Fibroblast of lung (primary cell): Measurements from ENCODE around the gene SEC24A.

Experiments used
- EZH2 ChIP-seq: IDR thresholded peaks from 2 replicates; pipeline ENCODE4 v1.5.1; 2012; ENCODE audit warnings: low read length, control low read depth, mild to moderate bottlenecking; ENCODE audit errors: missing control alignments
- TF ChIP-seq, protein P1 (sequence below), 2 donors: IDR thresholded peaks in 1 of 2; conservative IDR thresholded peaks in 1 of 2; 1 replicate in 1 of 2; 2 replicates in 1 of 2; pipeline ENCODE4 v1.5.1; 2011 to 2012; ENCODE audit warnings: low read length in 2 of 2, control low read depth in 1 of 2, inconsistent platforms in 1 of 2, low read depth in 1 of 2, mild to moderate bottlenecking in 1 of 2

DNA sequence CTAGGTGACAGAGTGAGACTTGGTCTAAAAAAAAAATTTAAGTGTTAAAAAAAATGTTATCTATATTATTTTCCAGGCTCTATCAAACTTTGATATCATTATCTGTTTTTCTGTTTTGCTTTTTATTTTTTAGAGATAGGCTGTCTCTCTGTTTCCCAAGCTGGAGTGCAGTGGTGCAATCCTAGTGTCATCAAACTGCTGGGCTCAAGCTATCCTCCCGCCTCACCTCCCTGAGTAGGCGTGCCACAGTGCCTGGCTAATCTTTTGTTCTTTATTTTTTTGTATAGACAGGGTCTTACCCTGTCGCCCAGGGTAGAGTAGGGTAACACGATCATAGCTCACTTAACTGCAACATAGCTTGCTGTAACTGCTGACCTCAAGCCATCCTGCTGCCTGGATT, 14.4 kb downstream of the SEC24A start:
- TF ChIP-seq, protein P1, sequence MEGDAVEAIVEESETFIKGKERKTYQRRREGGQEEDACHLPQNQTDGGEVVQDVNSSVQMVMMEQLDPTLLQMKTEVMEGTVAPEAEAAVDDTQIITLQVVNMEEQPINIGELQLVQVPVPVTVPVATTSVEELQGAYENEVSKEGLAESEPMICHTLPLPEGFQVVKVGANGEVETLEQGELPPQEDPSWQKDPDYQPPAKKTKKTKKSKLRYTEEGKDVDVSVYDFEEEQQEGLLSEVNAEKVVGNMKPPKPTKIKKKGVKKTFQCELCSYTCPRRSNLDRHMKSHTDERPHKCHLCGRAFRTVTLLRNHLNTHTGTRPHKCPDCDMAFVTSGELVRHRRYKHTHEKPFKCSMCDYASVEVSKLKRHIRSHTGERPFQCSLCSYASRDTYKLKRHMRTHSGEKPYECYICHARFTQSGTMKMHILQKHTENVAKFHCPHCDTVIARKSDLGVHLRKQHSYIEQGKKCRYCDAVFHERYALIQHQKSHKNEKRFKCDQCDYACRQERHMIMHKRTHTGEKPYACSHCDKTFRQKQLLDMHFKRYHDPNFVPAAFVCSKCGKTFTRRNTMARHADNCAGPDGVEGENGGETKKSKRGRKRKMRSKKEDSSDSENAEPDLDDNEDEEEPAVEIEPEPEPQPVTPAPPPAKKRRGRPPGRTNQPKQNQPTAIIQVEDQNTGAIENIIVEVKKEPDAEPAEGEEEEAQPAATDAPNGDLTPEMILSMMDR (conservative IDR thresholded peaks at IDR 0.05 in 1 of 2, IDR thresholded peaks at IDR 0.05 in 1 of 2; ENCODE audit: low read depth in 1 of 2, low read length in 2 of 2) = no peak
- no peak for TF ChIP-seq EZH2
